ENCODE results near the gene FBXO10. TPM values are rescaled to one million over a fixed set of nuclear protein-coding genes. Genes with fewer than 3 reads are reported as not detected.
"Not testable (repeated sequence)": the region's sequence is repeated elsewhere in the genome, so short reads cannot be mapped to it uniquely, and the experiment has no call there.

The FBXO10 gene
- total RNA-seq, 4 donors from 2014 or later: 4.2 to 16.5 (median 6.8) TPM

DNA sequence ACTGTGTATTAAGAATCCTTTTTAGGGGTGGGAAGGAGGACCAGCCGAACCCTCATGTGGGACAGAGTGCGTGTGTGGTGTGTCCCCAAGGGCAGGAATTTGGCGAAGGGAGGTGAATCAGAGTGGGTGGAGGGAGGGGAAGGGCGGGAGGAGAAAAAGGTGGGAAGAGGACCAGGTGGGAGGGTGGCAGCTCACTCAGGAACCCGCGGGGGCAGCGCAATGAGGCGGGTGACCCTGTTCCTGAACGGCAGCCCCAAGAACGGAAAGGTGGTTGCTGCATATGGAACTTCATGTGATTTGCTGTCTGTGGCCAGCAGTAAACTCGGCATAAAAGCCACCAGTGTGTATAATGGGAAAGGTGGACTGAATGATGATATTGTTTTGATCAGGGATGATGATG, 99.2 kb downstream of the FBXO10 start:
- no peak overlapping the region for H3K4me3 ChIP-seq
- no peaks in the 10 kb centered on the region for H3K27me3 ChIP-seq
- no peaks in the 10 kb centered on the region for H3K36me3 ChIP-seq
- no peak for TF ChIP-seq POLR2AphosphoS5 (IDR thresholded peaks at IDR 0.05)
- TF ChIP-seq EP300 (IDR thresholded peaks at IDR 0.05; ENCODE audit: low read depth): no peak
- no peak for TF ChIP-seq POLR2A (IDR thresholded peaks at IDR 0.05)
- TF ChIP-seq, protein P1, sequence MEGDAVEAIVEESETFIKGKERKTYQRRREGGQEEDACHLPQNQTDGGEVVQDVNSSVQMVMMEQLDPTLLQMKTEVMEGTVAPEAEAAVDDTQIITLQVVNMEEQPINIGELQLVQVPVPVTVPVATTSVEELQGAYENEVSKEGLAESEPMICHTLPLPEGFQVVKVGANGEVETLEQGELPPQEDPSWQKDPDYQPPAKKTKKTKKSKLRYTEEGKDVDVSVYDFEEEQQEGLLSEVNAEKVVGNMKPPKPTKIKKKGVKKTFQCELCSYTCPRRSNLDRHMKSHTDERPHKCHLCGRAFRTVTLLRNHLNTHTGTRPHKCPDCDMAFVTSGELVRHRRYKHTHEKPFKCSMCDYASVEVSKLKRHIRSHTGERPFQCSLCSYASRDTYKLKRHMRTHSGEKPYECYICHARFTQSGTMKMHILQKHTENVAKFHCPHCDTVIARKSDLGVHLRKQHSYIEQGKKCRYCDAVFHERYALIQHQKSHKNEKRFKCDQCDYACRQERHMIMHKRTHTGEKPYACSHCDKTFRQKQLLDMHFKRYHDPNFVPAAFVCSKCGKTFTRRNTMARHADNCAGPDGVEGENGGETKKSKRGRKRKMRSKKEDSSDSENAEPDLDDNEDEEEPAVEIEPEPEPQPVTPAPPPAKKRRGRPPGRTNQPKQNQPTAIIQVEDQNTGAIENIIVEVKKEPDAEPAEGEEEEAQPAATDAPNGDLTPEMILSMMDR (IDR thresholded peaks at IDR 0.05): no peak
- no peak for DNase-seq
- peaks cover 7% of the 10 kb centered on the region in 2 donors for H3K9me3 ChIP-seq
- no peak overlapping the region for H3K27ac ChIP-seq
- in situ Hi-C loops (cut with MboI; ENCODE audit: low pct_ligation_motif_present in 1 of 4, low pct_unique_long_range_greater_than_20kb in 1 of 4, low sequenced_read_pairs in 3 of 4): loop anchor here in 1 of 4 donors (25.0 kb wide), 1 partner anchor 435 kb away; the partner anchor contains the start of gene SLC25A51
- 69 to 83% methylated on average over 8 to 11 of the region's 11 CpGs for WGBS, 2 donors (ENCODE audit: low coverage in 1 of 2)
- peaks cover 0 to 9% (median 2%) of the 10 kb centered on the region in 4 donors for H3K4me1 ChIP-seq
- intact Hi-C loops (cut with DNase I; ENCODE audit: low total_unique reads): no loop called here

DNA sequence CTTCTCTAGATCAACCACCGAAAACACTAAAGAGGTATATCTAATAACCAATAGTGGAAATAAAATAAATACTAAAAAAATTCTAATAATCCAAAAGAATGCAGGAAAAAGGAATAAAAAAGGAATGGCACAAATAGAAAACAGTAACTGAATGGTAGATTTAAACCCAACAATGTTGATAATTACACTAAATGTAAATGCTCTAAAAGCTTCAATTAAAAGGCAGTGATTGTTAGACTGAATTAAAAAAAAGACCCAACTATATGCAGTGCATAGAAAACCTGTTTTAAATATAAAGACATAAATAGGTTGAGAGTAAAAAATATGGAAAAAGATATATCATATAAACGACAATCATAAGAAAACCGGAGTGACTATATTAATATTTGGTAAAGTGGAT, 101.7 kb downstream of the FBXO10 start:
- in situ Hi-C loops (cut with MboI; ENCODE audit: low pct_ligation_motif_present in 1 of 4, low pct_unique_long_range_greater_than_20kb in 1 of 4, low sequenced_read_pairs in 3 of 4): loop anchor here in 1 of 4 donors (25.0 kb wide), 2 partner anchors 313 to 588 kb away; partner anchors contain the start of genes EXOSC3 and SHB

DNA sequence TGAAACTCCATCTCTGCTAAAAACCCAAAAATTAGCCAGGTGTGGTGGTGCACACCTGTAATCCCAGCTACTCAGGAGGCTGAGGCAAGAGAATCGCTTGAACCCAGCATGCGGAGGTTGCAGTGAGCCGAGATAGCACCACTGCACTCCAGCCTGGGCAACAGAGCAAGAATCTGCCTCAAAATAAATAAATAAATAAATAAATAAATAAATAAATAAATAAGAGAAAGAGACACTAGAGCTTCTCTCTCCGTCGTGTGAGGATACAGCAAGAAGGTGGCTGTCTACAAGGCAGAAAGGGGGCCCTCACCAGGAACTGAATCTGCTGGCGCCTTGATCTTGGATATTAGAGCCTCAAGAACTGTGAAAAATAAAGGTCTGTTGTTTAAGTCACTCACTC, 102.2 kb downstream of the FBXO10 start:
- H3K9me3 ChIP-seq; intact Hi-C loops (cut with DNase I; ENCODE audit: low total_unique reads); H3K4me3 ChIP-seq; H3K27ac ChIP-seq; H3K27me3 ChIP-seq; DNase-seq; H3K36me3 ChIP-seq: not testable (repeated sequence)
- in situ Hi-C loops (cut with MboI; ENCODE audit: low pct_ligation_motif_present in 1 of 4, low pct_unique_long_range_greater_than_20kb in 1 of 4, low sequenced_read_pairs in 3 of 4): loop anchor here in 1 of 4 donors (25.0 kb wide), 2 partner anchors 313 to 588 kb away; partner anchors contain the start of genes EXOSC3 and SHB
- H3K4me1 ChIP-seq: peaks cover 0 to 12% (median 2%) of the 10 kb centered on the region in 4 donors
- 33 to 63% methylated on average over 3 to 6 of the region's 6 CpGs for WGBS, 2 donors (ENCODE audit: low coverage in 1 of 2)

More for the DNA sequence above, 101.7 kb downstream of the FBXO10 start:
- peaks cover 7% of the 10 kb centered on the region in 2 donors for H3K9me3 ChIP-seq
- no peaks in the 10 kb centered on the region for H3K27me3 ChIP-seq
- H3K4me1 ChIP-seq: peaks cover 0 to 12% (median 2%) of the 10 kb centered on the region in 4 donors
- H3K4me3 ChIP-seq: no peak overlapping the region
- intact Hi-C loops (cut with DNase I; ENCODE audit: low total_unique reads): no loop called here
- no peaks in the 10 kb centered on the region for H3K36me3 ChIP-seq
- DNase-seq: no peak
- TF ChIP-seq, protein P1 (IDR thresholded peaks at IDR 0.05): no peak
- TF ChIP-seq POLR2AphosphoS5 (IDR thresholded peaks at IDR 0.05) (no peak), EP300 (IDR thresholded peaks at IDR 0.05; ENCODE audit: low read depth) (no peak), POLR2A (IDR thresholded peaks at IDR 0.05) (no peak)
- H3K27ac ChIP-seq: no peak overlapping the region
- 92 to 96% methylated on average over 3 of the region's 3 CpGs for WGBS, 2 donors (ENCODE audit: low coverage in 1 of 2)

GRCh38 chr9:37471942-37472684, 104.1 kb downstream of the FBXO10 start:
- H3K27me3 ChIP-seq: no peaks in the 10 kb centered on the region
- peaks cover 7% of the 10 kb centered on the region in 2 donors for H3K9me3 ChIP-seq
- peak overlapping the region; percentile 66 to 79 (median 72) for H3K27ac ChIP-seq
- no peaks in the 10 kb centered on the region for H3K36me3 ChIP-seq
- in situ Hi-C loops (cut with MboI; ENCODE audit: low pct_ligation_motif_present in 1 of 4, low pct_unique_long_range_greater_than_20kb in 1 of 4, low sequenced_read_pairs in 3 of 4): loop anchor here in 1 of 4 donors (25.0 kb wide), 2 partner anchors 315 to 590 kb away; partner anchors contain the start of genes EXOSC3 and SHB
- TF ChIP-seq, protein P1 (IDR thresholded peaks at IDR 0.05): no peak
- no peak for TF ChIP-seq POLR2AphosphoS5 (IDR thresholded peaks at IDR 0.05)
- no peak for TF ChIP-seq POLR2A (IDR thresholded peaks at IDR 0.05)
- no peak for TF ChIP-seq EP300 (IDR thresholded peaks at IDR 0.05; ENCODE audit: low read depth)
- intact Hi-C loops (cut with DNase I; ENCODE audit: low total_unique reads): no loop called here
- WGBS, 2 donors (ENCODE audit: low coverage in 1 of 2): 6 to 16% methylated on average over 5 to 7 of the region's 7 CpGs
- no peak for DNase-seq
- peaks cover 0 to 12% (median 2%) of the 10 kb centered on the region in 4 donors for H3K4me1 ChIP-seq
- peak overlapping the region in 3 of 4 donors; percentile 13 to 47 (median 23) for H3K4me3 ChIP-seq
